ENCODE results near the gene DNAJC7. TPM values are rescaled to one million over a fixed set of nuclear protein-coding genes. Genes with fewer than 3 reads are reported as not detected.

The DNAJC7 gene
- total RNA-seq, 1 donor from 2014 or later: 47.7 TPM

GRCh38 chr17:41976142-41976768, 41.0 kb downstream of the DNAJC7 start:
- DNase-seq (ENCODE audit: low read depth): no peak
- FAIRE-seq: no peak
- Histone ChIP-seq H3K27me3 (ENCODE audit: control insufficient read depth, insufficient read depth, low read length) (no peaks in the 10 kb centered on the region), H3K36me3 (ENCODE audit: control insufficient read depth, insufficient read depth, low read length) (peaks cover 39% of the 10 kb centered on the region), H3K4me3 (ENCODE audit: low read depth, low read length) (no peak overlapping the region)
- no peak for TF ChIP-seq CTCF (IDR thresholded peaks at IDR 0.05; ENCODE audit: insufficient read depth, low read length, severe bottlenecking)

GRCh38 chr17:41975099-41976083, 41.8 kb downstream of the DNAJC7 start:
- Histone ChIP-seq H3K27me3 (ENCODE audit: control insufficient read depth, insufficient read depth, low read length) (no peaks in the 10 kb centered on the region), H3K4me3 (ENCODE audit: low read depth, low read length) (no peak overlapping the region), H3K36me3 (ENCODE audit: control insufficient read depth, insufficient read depth, low read length) (peaks cover 39% of the 10 kb centered on the region)
- no peak for DNase-seq (ENCODE audit: low read depth)
- TF ChIP-seq CTCF (IDR thresholded peaks at IDR 0.05; ENCODE audit: insufficient read depth, low read length, severe bottlenecking): no peak
- no peak for FAIRE-seq

- Histone ChIP-seq H3K4me3 (ENCODE audit: low read depth, low read length) (no peak overlapping the region), H3K27me3 (ENCODE audit: control insufficient read depth, insufficient read depth, low read length) (no peaks in the 10 kb centered on the region), H3K36me3 (ENCODE audit: control insufficient read depth, insufficient read depth, low read length) (peaks cover 39% of the 10 kb centered on the region)
- DNase-seq (ENCODE audit: low read depth) (no peak), FAIRE-seq (no peak)
- no peak for TF ChIP-seq CTCF (IDR thresholded peaks at IDR 0.05; ENCODE audit: insufficient read depth, low read length, severe bottlenecking)
Observed at GRCh38 chr17:41974658-41975057, 42.6 kb downstream of the DNAJC7 start.

GRCh38 chr17:41974031-41974430, 43.2 kb downstream of the DNAJC7 start:
- no peak for DNase-seq (ENCODE audit: low read depth)
- H3K4me3 ChIP-seq (ENCODE audit: low read depth, low read length): no peak overlapping the region
- H3K36me3 ChIP-seq (ENCODE audit: control insufficient read depth, insufficient read depth, low read length): peaks cover 39% of the 10 kb centered on the region
- FAIRE-seq: no peak
- no peaks in the 10 kb centered on the region for H3K27me3 ChIP-seq (ENCODE audit: control insufficient read depth, insufficient read depth, low read length)
- no peak for TF ChIP-seq CTCF (IDR thresholded peaks at IDR 0.05; ENCODE audit: insufficient read depth, low read length, severe bottlenecking)

GRCh38 chr17:41973408-41973811, 43.8 kb downstream of the DNAJC7 start:
- no peak for FAIRE-seq
- H3K36me3 ChIP-seq (ENCODE audit: control insufficient read depth, insufficient read depth, low read length): peaks cover 39% of the 10 kb centered on the region
- no peaks in the 10 kb centered on the region for H3K27me3 ChIP-seq (ENCODE audit: control insufficient read depth, insufficient read depth, low read length)
- no peak overlapping the region for H3K4me3 ChIP-seq (ENCODE audit: low read depth, low read length)
- no peak for TF ChIP-seq CTCF (IDR thresholded peaks at IDR 0.05; ENCODE audit: insufficient read depth, low read length, severe bottlenecking)
- no peak for DNase-seq (ENCODE audit: low read depth)

Measured in bronchial epithelial cell (primary cell).